Ectodermal cell (in vitro differentiated cells): ENCODE data around the gene FAAP100.

Experiments
- H3K27ac ChIP-seq: 2 replicates; pipeline ENCODE4 v1.7.0; 2013; ENCODE audit warnings: mild to moderate bottlenecking, low read depth, low read length; ENCODE audit not compliant: insufficient read depth, poor library complexity, severe bottlenecking
- H3K27me3 ChIP-seq: 2 replicates; pipeline ENCODE4 v1.7.0; 2013; ENCODE audit warnings: mild to moderate bottlenecking, low read length; ENCODE audit not compliant: insufficient read depth, control insufficient read depth, poor library complexity, severe bottlenecking
- H3K36me3 ChIP-seq: one replicate; pipeline ENCODE4 v1.7.0; 2013; ENCODE audit warnings: low read length; ENCODE audit not compliant: control insufficient read depth, insufficient read depth
- H3K4me1 ChIP-seq: one replicate; pipeline ENCODE4 v1.7.0; 2013; ENCODE audit warnings: low read length; ENCODE audit not compliant: control insufficient read depth, insufficient read depth
- H3K4me3 ChIP-seq: 2 replicates; pipeline ENCODE4 v1.7.0; 2013; ENCODE audit warnings: low read depth, low read length, control low read depth; ENCODE audit not compliant: insufficient read depth
- H3K9me3 ChIP-seq: 2 replicates; pipeline ENCODE4 v1.7.0; 2013; ENCODE audit warnings: mild to moderate bottlenecking, low read length, moderate library complexity; ENCODE audit not compliant: control insufficient read depth
- WGBS, 2 experiments: methylation state at CpG; one replicate each; pipeline ENCODE4 v1.1.7; 2013; ENCODE audit warnings: missing lambda C conversion rate in 2 of 2; 5-methylcytosine and 5-hydroxymethylcytosine counted together

FAAP100 gene

DNA sequence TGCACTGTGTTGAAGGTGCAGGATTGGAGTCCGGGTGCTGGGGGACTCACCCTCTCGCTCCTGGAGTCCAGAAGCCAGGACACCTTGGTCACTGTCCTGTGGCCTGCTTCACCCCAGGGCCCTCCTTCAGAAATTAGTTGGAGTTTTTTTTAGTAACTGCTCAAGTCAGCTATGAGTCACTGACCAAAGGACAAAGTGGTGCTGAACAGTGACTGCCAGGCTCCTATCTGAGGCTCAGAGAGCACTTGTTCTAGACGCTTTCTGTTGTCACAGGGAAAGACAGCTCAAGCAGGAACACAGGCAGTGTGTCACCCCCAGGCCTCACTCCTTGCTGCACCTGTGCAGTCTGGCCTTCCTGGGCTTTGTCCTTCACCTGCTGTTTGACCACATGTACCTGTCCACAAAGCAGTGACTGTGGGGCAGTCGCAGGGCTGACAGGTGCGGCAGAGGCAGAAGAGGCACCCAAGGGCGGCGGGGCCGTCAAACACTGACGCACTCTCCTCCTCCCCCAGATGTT is 4.1 kb upstream of the FAAP100 start:
- Histone ChIP-seq H3K9me3 (no peaks in the 10 kb centered on the region), H3K4me3 (no peak overlapping the region), H3K36me3 (peaks cover 12% of the 10 kb centered on the region), H3K27me3 (no peaks in the 10 kb centered on the region), H3K4me1 (peaks cover 5% of the 10 kb centered on the region), H3K27ac (no peak overlapping the region)
- 96 to 97% methylated on average over 9 of the region's 9 CpGs for WGBS, 2 experiments

DNA sequence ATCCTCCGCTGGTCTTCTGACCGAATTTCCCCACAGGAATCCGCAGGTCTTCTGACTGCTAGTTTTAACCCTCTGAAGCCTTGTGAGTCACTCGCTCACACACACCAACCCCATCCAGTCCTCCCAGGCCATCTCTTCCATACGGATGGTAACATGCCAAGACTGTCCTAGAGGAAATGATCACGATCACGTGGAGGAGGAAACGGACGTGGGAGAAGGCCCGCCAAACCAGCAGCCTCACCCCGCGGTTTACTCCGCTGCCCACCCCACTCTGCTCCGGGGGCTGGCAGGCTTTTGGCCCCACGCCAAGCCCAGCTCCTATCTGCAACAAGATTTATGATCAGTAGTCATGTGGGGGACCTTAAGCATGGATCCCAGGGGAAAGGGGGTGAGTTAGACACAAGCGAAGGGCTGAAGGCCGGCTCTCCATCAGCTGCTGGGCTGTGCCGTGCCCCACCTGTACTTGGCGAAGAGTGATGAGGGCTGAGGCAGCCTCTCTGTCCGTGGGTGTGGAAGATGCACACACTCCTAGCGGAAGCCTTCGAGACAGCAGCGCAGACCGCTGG is 1.5 kb upstream of the FAAP100 start:
- no peaks in the 10 kb centered on the region for H3K27me3 ChIP-seq
- no peak overlapping the region for H3K27ac ChIP-seq
- H3K36me3 ChIP-seq = peaks cover 19% of the 10 kb centered on the region
- WGBS, 2 experiments = 70 to 71% methylated on average over 24 of the region's 24 CpGs
- no peaks in the 10 kb centered on the region for H3K9me3 ChIP-seq
- H3K4me3 ChIP-seq = peak overlapping the region; percentile 79
- peaks cover 11% of the 10 kb centered on the region for H3K4me1 ChIP-seq

GRCh38 chr17:81553018-81553615 is 964 bp upstream of the FAAP100 start:
- no peak overlapping the region for H3K27ac ChIP-seq
- H3K36me3 ChIP-seq = peaks cover 13% of the 10 kb centered on the region
- peaks cover 11% of the 10 kb centered on the region for H3K4me1 ChIP-seq
- H3K9me3 ChIP-seq = no peaks in the 10 kb centered on the region
- WGBS, 2 experiments = 3 to 5% methylated on average over 19 of the region's 19 CpGs
- peak overlapping the region; percentile 79 for H3K4me3 ChIP-seq
- H3K27me3 ChIP-seq = no peaks in the 10 kb centered on the region

- WGBS, 2 experiments = 4 to 5% methylated on average over 69 of the region's 69 CpGs
- H3K4me1 ChIP-seq = peaks cover 11% of the 10 kb centered on the region
- H3K27me3 ChIP-seq = no peaks in the 10 kb centered on the region
- H3K9me3 ChIP-seq = no peaks in the 10 kb centered on the region
- peaks cover 17% of the 10 kb centered on the region for H3K36me3 ChIP-seq
- no peak overlapping the region for H3K27ac ChIP-seq
- peak overlapping the region; percentile 79 for H3K4me3 ChIP-seq
Observed at GRCh38 chr17:81551458-81552243, 502 bp downstream of the FAAP100 start.

DNA sequence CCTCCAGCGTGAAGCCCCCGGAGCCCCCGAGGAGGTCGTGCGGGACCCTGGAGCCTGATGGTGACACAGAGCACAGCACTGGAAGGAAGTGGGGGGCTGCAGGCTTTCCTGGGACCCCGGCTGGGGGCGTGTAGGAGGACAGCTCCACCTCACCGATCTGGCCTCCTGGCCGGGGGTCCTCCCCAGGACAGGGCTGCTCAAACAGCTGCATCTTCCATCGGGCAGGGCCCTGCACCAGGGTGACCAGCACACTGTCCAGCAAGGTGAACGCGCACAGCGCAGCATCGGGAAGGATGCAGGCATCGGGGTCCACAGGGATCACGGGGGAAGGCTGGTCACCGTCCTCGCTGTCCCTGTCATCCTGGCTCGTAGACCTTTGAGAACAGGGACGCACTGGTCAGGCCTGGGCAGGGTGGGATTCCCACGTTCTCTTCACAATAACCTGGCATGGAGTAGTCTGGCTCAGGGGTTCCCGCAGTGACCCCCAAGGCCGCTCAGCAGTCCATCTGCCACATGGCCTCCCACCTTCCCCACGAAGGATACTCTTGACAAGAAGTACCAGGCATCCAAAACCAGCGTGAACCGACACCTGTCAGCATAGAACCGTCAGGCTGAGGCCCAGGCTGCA is 1.2 kb downstream of the FAAP100 start:
- Histone ChIP-seq H3K4me1 (peaks cover 11% of the 10 kb centered on the region), H3K9me3 (no peaks in the 10 kb centered on the region), H3K27me3 (no peaks in the 10 kb centered on the region), H3K27ac (no peak overlapping the region), H3K36me3 (peaks cover 16% of the 10 kb centered on the region), H3K4me3 (peak overlapping the region; percentile 79)
- 91% methylated on average over 27 of the region's 27 CpGs for WGBS, 2 experiments

DNA sequence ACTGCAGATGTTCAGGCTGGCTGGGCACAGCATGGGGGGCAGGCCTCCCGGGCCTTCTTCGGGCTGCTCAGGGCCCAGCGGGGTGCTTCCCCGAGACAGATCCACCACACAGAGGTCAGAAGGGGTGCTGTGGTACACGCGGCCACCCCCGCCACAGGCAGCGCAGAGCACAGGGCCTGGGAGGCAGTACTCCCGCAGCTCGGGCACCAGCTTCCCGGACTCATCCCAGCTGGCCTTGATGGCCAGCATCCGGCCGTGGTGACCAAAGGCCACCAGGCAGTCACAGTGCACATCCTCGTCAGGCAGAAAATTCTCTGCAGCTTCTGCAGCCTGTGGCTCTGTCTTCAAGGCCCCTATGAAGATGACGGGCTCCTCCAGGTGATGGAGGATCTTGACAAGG is 1.9 kb downstream of the FAAP100 start:
- peaks cover 11% of the 10 kb centered on the region for H3K4me1 ChIP-seq
- no peaks in the 10 kb centered on the region for H3K27me3 ChIP-seq
- peaks cover 20% of the 10 kb centered on the region for H3K36me3 ChIP-seq
- no peak overlapping the region for H3K27ac ChIP-seq
- WGBS, 2 experiments = 96 to 97% methylated on average over 15 of the region's 15 CpGs
- H3K4me3 ChIP-seq = no peak overlapping the region
- no peaks in the 10 kb centered on the region for H3K9me3 ChIP-seq

DNA sequence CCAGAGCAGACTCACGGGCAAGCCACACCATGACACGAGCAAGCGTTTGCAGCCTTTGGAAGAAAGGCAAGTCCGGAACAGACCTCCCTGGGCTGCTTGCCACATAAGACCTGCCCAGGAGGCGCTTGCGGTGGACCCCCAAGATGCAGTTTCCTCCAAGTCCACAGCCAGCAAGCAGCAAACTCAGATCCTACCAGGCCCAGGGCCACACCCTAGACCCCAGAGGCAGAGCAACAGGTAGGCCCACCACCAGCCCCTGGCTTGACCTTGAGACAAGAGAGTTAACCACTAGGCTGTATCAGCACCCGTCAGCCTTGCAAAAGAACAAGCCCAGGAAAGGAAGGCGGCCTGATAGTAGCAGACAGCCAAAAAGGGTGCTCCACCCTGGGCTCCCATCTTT is 2.3 kb downstream of the FAAP100 start:
- H3K4me1 ChIP-seq = peaks cover 11% of the 10 kb centered on the region
- no peak overlapping the region for H3K27ac ChIP-seq
- no peaks in the 10 kb centered on the region for H3K9me3 ChIP-seq
- no peak overlapping the region for H3K4me3 ChIP-seq
- peaks cover 20% of the 10 kb centered on the region for H3K36me3 ChIP-seq
- WGBS, 2 experiments = 92 to 95% methylated on average over 8 of the region's 8 CpGs
- H3K27me3 ChIP-seq = no peaks in the 10 kb centered on the region

DNA sequence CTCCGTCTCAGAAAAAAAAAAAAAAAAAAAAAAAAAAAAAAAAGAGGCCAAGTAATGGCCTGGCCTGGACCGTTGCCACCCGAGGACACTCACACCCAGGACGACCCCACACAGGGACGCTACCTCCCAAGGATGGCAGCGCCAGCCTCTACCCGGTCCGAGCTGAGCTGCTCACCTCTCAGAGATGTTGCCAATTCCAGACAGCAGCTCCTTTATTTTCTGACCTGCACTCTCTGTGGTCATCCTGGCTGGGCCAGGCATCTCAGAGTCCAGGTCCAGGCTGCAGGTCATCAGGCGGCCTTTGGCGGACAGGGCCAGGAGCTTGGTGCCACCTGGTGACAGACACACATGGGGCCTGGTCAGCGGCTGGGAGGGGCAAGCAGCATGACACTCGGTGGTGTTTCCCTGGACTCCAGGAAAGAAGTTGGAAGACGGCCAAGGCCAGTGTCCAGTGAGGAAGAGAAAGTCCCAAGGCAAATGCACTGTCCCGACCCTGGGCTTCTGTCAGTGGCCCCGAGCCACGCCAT is 3.1 kb downstream of the FAAP100 start:
- H3K27ac ChIP-seq = no peak overlapping the region
- no peak overlapping the region for H3K4me3 ChIP-seq
- peaks cover 20% of the 10 kb centered on the region for H3K36me3 ChIP-seq
- H3K4me1 ChIP-seq = peaks cover 11% of the 10 kb centered on the region
- H3K27me3 ChIP-seq = no peaks in the 10 kb centered on the region
- H3K9me3 ChIP-seq = no peaks in the 10 kb centered on the region
- WGBS, 2 experiments = 93 to 96% methylated on average over 16 of the region's 16 CpGs

- Histone ChIP-seq H3K9me3 (no peaks in the 10 kb centered on the region), H3K4me1 (peaks cover 5% of the 10 kb centered on the region), H3K27ac (no peak overlapping the region), H3K36me3 (peaks cover 20% of the 10 kb centered on the region), H3K27me3 (no peaks in the 10 kb centered on the region), H3K4me3 (no peak overlapping the region)
- 89% methylated on average over 14 of the region's 14 CpGs for WGBS, 2 experiments
Observed at GRCh38 chr17:81547614-81547982, 4.6 kb downstream of the FAAP100 start.
